Kidney tubule cell (primary cell): ENCODE measurements around the gene MYOM3.

ENCODE experiments used
- DNase-seq: peaks from one replicate; pipeline ENCODE4 v3.0.0-alpha.2; 2018; ENCODE audit warnings: low spot score

MYOM3 gene

GRCh38 chr1:24138476-24139221, 26.7 kb upstream of the MYOM3 start:
- no peak for DNase-seq

- no peak for DNase-seq
Observed at GRCh38 chr1:24136956-24137539, 25.1 kb upstream of the MYOM3 start.

- no peak for DNase-seq
Observed at GRCh38 chr1:24134376-24134775, 22.4 kb upstream of the MYOM3 start.

GRCh38 chr1:24133819-24134218, 21.9 kb upstream of the MYOM3 start:
- no peak for DNase-seq

- no peak for DNase-seq
Observed at GRCh38 chr1:24130385-24130784, 18.4 kb upstream of the MYOM3 start.

- DNase-seq: no peak
Observed at GRCh38 chr1:24127801-24128363, 15.9 kb upstream of the MYOM3 start.

- no peak for DNase-seq
Observed at GRCh38 chr1:24127134-24127800, 15.3 kb upstream of the MYOM3 start.

- DNase-seq: no peak
Observed at GRCh38 chr1:24126672-24127023, 14.7 kb upstream of the MYOM3 start.

- DNase-seq: peak; percentile 22
Observed at GRCh38 chr1:24126018-24126671, 14.2 kb upstream of the MYOM3 start.

GRCh38 chr1:24125456-24125855, 13.5 kb upstream of the MYOM3 start:
- DNase-seq: no peak

GRCh38 chr1:24124980-24125379, 13.0 kb upstream of the MYOM3 start:
- no peak for DNase-seq

GRCh38 chr1:24123611-24124010, 11.7 kb upstream of the MYOM3 start:
- no peak for DNase-seq

GRCh38 chr1:24122776-24123175, 10.8 kb upstream of the MYOM3 start:
- no peak for DNase-seq

- DNase-seq: no peak
Observed at GRCh38 chr1:24121406-24121805, 9.5 kb upstream of the MYOM3 start.

GRCh38 chr1:24120965-24121364, 9.0 kb upstream of the MYOM3 start:
- no peak for DNase-seq

GRCh38 chr1:24119859-24120756, 8.2 kb upstream of the MYOM3 start:
- DNase-seq: peak; percentile 86

GRCh38 chr1:24119489-24119858, 7.5 kb upstream of the MYOM3 start:
- no peak for DNase-seq

GRCh38 chr1:24118410-24119242, 6.7 kb upstream of the MYOM3 start:
- DNase-seq: peak; percentile 35

- peak; percentile 86 for DNase-seq
Observed at GRCh38 chr1:24117722-24118409, 5.9 kb upstream of the MYOM3 start.

- DNase-seq: no peak
Observed at GRCh38 chr1:24117132-24117531, 5.2 kb upstream of the MYOM3 start.
